BLaER1 treated with 17β-estradiol and CSF1 and Interleukin-3, amounts not matched to agents 10 nM and 100 nM (cell line): ENCODE data around the gene CENPE.

Source experiments
- H3K27ac ChIP-seq, 11 experiments: shearing (Covaris generic); formaldehyde crosslinking; 2 replicates each; pipeline ENCODE4 v1.8.1; 2022
- H3K27me3 ChIP-seq, 11 experiments: shearing (Covaris generic); formaldehyde crosslinking; 2 replicates each; pipeline ENCODE4 v1.8.1; 2022
- H3K36me3 ChIP-seq, 11 experiments: shearing (Covaris generic); formaldehyde crosslinking; 2 replicates each; pipeline ENCODE4 v1.8.1; 2022
- H3K4me1 ChIP-seq, 10 experiments: shearing (Covaris generic); formaldehyde crosslinking; 2 replicates each; pipeline ENCODE4 v1.8.1; 2022
- H3K4me2 ChIP-seq, 11 experiments: shearing (Covaris generic); formaldehyde crosslinking; 2 replicates each; pipeline ENCODE4 v1.8.1; 2022
- H3K4me3 ChIP-seq, 10 experiments: shearing (Covaris generic); formaldehyde crosslinking; 2 replicates each; pipeline ENCODE4 v1.8.1; 2022
- H3K9ac ChIP-seq, 11 experiments: shearing (Covaris generic); formaldehyde crosslinking; 2 replicates each; pipeline ENCODE4 v1.8.1; 2022
- H3K9me3 ChIP-seq, 11 experiments: shearing (Covaris generic); formaldehyde crosslinking; replicated peaks in 1 of 11; 2 replicates each; pipeline ENCODE4 v1.8.1; 2022
- H4K20me1 ChIP-seq, 11 experiments: shearing (Covaris generic); formaldehyde crosslinking; 2 replicates each; pipeline ENCODE4 v1.8.1; 2022
- Cebpa-rat ChIP-seq, 11 experiments: shearing (Covaris generic); IDR thresholded peaks; 2 replicates each; pipeline ENCODE4 v1.8.1; 2022

CENPE gene

GRCh38 chr4:103095080-103095479 lies 103.1 kb downstream of the CENPE start:
- H3K9me3 ChIP-seq, result no peaks in the 10 kb centered on the region
- no peak for TF ChIP-seq Cebpa-rat (IDR thresholded peaks at IDR 0.05)
- H3K36me3 ChIP-seq, result peaks cover 10 to 22% (median 11%) of the 10 kb centered on the region in 11 experiments; a peak in 21 of 22 replicates
- no peaks in the 10 kb centered on the region for H3K27me3 ChIP-seq
- no peak overlapping the region for H3K4me3 ChIP-seq
- H3K4me2 ChIP-seq, result no peak overlapping the region
- H3K27ac ChIP-seq, result no peak overlapping the region
- no peaks in the 10 kb centered on the region; a peak in 1 of 22 replicates for H4K20me1 ChIP-seq
- H3K4me1 ChIP-seq, result peaks cover 23 to 34% (median 28%) of the 10 kb centered on the region in 10 experiments
- H3K9ac ChIP-seq, result no peak overlapping the region

DNA sequence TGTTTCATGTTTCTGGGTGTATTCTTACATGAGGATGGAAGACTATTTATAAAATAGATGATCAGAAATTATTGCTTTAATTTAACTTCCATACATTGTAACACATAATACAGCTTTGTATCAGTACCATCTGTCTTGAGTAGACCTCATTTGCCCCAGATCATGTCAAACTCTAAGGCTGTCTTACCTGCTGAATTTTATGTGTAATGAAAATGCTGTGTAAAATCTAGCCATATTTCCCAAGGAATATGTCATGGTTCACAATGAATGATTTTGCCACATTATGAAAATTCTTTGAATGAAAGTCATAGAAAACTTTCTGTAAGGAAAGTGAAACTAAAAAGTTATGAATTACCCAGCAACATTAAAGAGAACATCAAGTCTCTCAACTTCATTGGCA lies 105.9 kb downstream of the CENPE start:
- Histone ChIP-seq H3K4me2 (peak overlapping the region in 9 of 11 experiments; percentile 0 to 48 (median 24); a peak in 11 of 22 replicates), H4K20me1 (no peaks in the 10 kb centered on the region; a peak in 1 of 22 replicates), H3K36me3 (peaks cover 33 to 50% (median 39%) of the 10 kb centered on the region in 11 experiments; a peak in 21 of 22 replicates), H3K4me1 (peaks cover 9 to 16% (median 13%) of the 10 kb centered on the region in 10 experiments; a peak in 17 of 20 replicates), H3K27ac (peak overlapping the region in 3 of 11 experiments; percentile 7 to 17 (median 15); a peak in 2 of 22 replicates), H3K27me3 (no peaks in the 10 kb centered on the region), H3K9ac (peak overlapping the region in 2 of 11 experiments; percentile 5 to 40; a peak in 2 of 22 replicates), H3K4me3 (no peak overlapping the region), H3K9me3 (no peaks in the 10 kb centered on the region)
- TF ChIP-seq Cebpa-rat (IDR thresholded peaks at IDR 0.05), result no peak

DNA sequence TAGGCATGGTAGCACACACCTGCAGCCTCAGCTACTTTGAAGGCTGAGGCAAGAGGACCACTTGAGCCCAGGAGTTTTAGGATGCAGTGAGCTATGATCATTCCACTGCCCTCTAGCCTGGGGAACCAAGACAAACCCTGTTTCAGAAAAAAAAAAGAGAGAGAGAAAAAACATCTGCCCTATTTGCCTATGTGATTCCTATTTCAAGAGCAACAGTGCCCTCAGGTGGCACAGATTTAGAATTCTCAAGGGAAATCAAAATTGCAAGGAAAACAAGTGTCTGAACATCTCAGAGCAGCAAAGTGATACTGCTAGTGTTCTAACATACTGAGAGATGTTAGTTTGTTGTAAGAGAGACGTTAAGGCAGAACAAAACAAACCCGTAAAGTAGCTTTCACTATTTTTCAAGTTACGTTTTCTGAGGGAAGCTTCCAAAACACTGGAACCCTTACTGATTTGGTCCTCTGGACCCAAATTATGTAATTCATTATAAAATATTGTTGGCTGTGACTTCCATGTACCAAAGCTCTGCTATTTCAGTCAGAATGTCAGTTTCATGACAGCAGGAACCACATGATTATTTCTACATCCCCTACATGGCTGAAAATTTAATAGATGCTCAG lies 106.4 kb downstream of the CENPE start:
- H4K20me1 ChIP-seq, result no peaks in the 10 kb centered on the region; a peak in 1 of 22 replicates
- H3K9me3 ChIP-seq, result no peaks in the 10 kb centered on the region
- H3K4me1 ChIP-seq, result peaks cover 9 to 16% (median 13%) of the 10 kb centered on the region in 10 experiments; a peak in 17 of 20 replicates
- H3K4me2 ChIP-seq, result peak overlapping the region in 3 of 11 experiments; percentile 20 to 48 (median 28); a peak in 3 of 22 replicates
- no peak for TF ChIP-seq Cebpa-rat (IDR thresholded peaks at IDR 0.05)
- H3K27me3 ChIP-seq, result no peaks in the 10 kb centered on the region
- H3K27ac ChIP-seq, result no peak overlapping the region
- H3K36me3 ChIP-seq, result peaks cover 38 to 56% (median 44%) of the 10 kb centered on the region in 11 experiments; a peak in 21 of 22 replicates
- H3K9ac ChIP-seq, result no peak overlapping the region
- no peak overlapping the region for H3K4me3 ChIP-seq

DNA sequence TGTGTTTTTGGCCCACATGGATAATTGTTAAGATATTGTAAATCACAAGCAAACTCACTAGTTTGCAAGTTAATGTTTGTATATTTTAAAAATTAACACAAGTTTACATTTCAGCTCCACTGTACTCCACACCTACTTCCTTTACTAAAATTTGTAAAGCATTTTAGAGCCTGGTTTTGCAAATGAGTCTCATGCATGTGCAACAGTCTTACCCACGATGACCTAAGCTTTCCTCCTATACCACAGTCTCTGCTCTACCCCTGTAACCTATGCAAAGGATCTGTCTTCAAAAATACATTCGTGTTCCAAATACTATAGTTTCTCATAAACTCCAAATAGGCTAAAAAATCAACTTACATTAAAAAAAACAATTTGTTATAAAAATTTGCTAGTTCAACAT lies 108.7 kb downstream of the CENPE start:
- no peaks in the 10 kb centered on the region for H4K20me1 ChIP-seq
- peaks cover 52 to 76% (median 65%) of the 10 kb centered on the region in 11 experiments for H3K36me3 ChIP-seq
- 0 out of 22 replicates have a peak overlapping the region, but pooled peaks of 1 of the 11 experiments have one; percentile 6 for H3K9ac ChIP-seq
- H3K4me3 ChIP-seq, result no peak overlapping the region
- H3K27ac ChIP-seq, result no peak overlapping the region
- peaks cover 9 to 16% (median 13%) of the 10 kb centered on the region in 10 experiments; a peak in 17 of 20 replicates for H3K4me1 ChIP-seq
- no peaks in the 10 kb centered on the region for H3K27me3 ChIP-seq
- no peaks in the 10 kb centered on the region for H3K9me3 ChIP-seq
- TF ChIP-seq Cebpa-rat (IDR thresholded peaks at IDR 0.05), result no peak
- H3K4me2 ChIP-seq, result no peak overlapping the region

DNA sequence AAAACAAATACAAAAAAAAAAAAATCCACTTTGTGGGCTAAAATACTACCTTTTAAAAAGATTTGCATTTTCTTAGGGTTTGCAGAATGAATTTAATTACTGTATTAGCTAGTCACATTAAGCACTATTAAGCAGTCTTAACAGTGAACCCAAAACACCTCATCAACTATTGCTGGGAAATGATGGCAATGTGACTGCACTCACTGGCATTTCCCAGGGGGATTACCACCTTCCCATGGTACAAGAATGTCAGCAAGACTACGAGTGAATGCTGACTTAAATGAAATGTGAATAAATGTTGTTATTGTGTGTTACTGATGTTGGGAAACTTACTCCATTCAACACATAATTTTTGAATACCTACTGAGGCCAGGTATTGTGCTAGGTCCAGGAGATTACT lies 111.6 kb downstream of the CENPE start:
- Histone ChIP-seq H3K9ac (no peak overlapping the region), H3K4me3 (no peak overlapping the region), H3K27ac (no peak overlapping the region), H3K36me3 (peaks cover 52 to 89% (median 76%) of the 10 kb centered on the region in 11 experiments), H4K20me1 (no peaks in the 10 kb centered on the region), H3K9me3 (no peaks in the 10 kb centered on the region), H3K27me3 (no peaks in the 10 kb centered on the region), H3K4me1 (peaks cover 0 to 2% (median 0%) of the 10 kb centered on the region in 10 experiments; a peak in 3 of 20 replicates), H3K4me2 (no peak overlapping the region)
- TF ChIP-seq Cebpa-rat (IDR thresholded peaks at IDR 0.05), result no peak

- Histone ChIP-seq H3K9ac (no peak overlapping the region), H3K27me3 (no peaks in the 10 kb centered on the region), H3K4me1 (no peaks in the 10 kb centered on the region), H4K20me1 (no peaks in the 10 kb centered on the region), H3K36me3 (peaks cover 51 to 91% (median 78%) of the 10 kb centered on the region in 11 experiments), H3K27ac (no peak overlapping the region), H3K4me2 (no peak overlapping the region), H3K4me3 (no peak overlapping the region), H3K9me3 (no peaks in the 10 kb centered on the region)
- TF ChIP-seq Cebpa-rat (IDR thresholded peaks at IDR 0.05), result no peak
Observed at GRCh38 chr4:103085555-103086196, 112.5 kb downstream of the CENPE start.

DNA sequence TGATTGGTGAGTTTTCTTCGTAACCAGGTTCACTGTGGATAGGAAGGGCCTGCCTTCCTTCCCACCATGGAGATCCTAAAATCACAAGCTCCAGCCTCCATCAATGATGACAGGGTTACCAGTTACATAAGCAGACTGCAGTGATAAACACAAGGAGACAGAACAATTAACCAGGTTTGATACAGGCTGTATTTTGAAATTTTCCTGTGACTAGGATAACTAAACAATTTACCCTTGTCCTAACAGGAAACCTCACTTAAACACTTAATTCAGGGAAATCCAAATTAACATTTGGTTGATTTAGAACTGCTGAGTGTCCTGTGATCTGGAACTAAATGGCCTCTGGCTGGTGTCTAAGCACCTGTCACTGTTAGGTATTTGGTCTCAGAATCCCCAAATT lies 118.5 kb downstream of the CENPE start:
- Histone ChIP-seq H3K4me1 (peaks cover 16 to 20% (median 19%) of the 10 kb centered on the region in 10 experiments), H3K9me3 (no peaks in the 10 kb centered on the region), H3K4me2 (no peak overlapping the region), H3K27me3 (peaks cover 0 to 6% (median 0%) of the 10 kb centered on the region in 11 experiments; a peak in 1 of 22 replicates), H3K27ac (no peak overlapping the region), H4K20me1 (peaks cover 0 to 7% (median 0%) of the 10 kb centered on the region in 11 experiments; a peak in 2 of 22 replicates), H3K4me3 (no peak overlapping the region), H3K36me3 (peaks cover 5 to 33% (median 22%) of the 10 kb centered on the region in 11 experiments; a peak in 18 of 22 replicates), H3K9ac (no peak overlapping the region)
- TF ChIP-seq Cebpa-rat (IDR thresholded peaks at IDR 0.05), result no peak

DNA sequence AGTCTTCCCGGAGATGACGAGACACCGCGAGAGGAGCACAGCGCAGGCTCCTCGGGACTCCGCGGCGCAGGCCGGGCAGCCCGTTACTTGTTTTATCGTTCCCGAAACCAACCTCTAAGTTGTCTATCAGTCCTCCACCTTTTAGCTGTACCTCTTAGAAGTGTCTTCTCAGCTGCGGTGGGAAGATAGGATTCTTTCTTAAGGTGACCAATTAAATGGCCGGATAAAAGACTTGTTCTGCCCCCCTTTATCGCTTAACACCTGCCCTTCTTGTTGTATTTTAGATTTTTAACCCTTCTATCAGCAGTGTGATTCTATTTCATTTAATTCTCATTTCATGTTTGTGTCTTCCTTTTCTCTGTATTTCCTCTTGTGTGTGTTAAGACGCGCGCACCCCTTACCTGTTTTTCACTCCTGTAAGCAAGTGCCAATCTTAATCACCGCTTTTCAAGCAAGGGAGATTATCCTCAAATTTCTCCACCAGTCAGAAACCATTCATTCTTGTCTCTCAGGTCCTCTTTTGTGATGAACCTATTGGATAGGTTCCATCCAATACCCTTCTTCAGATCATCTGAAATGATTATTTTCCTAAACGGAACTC lies 121.3 kb downstream of the CENPE start, which contains the start of gene SLC9B2:
SLC9B2 (minus strand) TSS at position 15 of the 601 bp plus-strand sequence. CDS start 9,211 bp downstream, outside the sequence.
- no peak for TF ChIP-seq Cebpa-rat (IDR thresholded peaks at IDR 0.05)
- H3K9ac ChIP-seq, result peak within 1 kb of the TSS; percentile 87 to 98 (median 92)
- H4K20me1 ChIP-seq, result peaks cover 0 to 19% (median 0%) of the 10 kb centered on the region in 11 experiments; a peak in 4 of 22 replicates
- peaks cover 0 to 6% (median 0%) of the 10 kb centered on the region in 11 experiments; a peak in 1 of 22 replicates for H3K27me3 ChIP-seq
- H3K4me1 ChIP-seq, result peaks cover 25 to 32% (median 30%) of the 10 kb centered on the region in 10 experiments
- H3K4me2 ChIP-seq, result peak within 1 kb of the TSS; percentile 77 to 95 (median 83)
- peak within 1 kb of the TSS; percentile 67 to 86 (median 80) for H3K4me3 ChIP-seq
- peaks cover 4 to 39% (median 28%) of the 10 kb centered on the region in 11 experiments; a peak in 18 of 22 replicates for H3K36me3 ChIP-seq
- peak within 1 kb of the TSS; percentile 76 to 98 (median 95) for H3K27ac ChIP-seq
- peaks cover 0 to 12% (median 0%) of the 10 kb centered on the region in 11 experiments; a peak in 4 of 22 replicates for H3K9me3 ChIP-seq
